Stimulated activated CD8-positive, alpha-beta memory T cell treated with anti-CD3 and anti-CD28 coated beads, Interleukin-7, amount 100 ng/mL, for 48 hours (primary cell): ENCODE measurements around the gene KLF7.

Source experiments
- DNase-seq, 2 donors: peaks; one replicate each; pipeline ENCODE4 v3.0.0-alpha.2; 2020; ENCODE audit warnings: low read depth in 1 of 2; ENCODE audit errors: extremely low read depth in 1 of 2

KLF7 gene

GRCh38 chr2:207167099-207167923 lies 1.6 kb upstream of the KLF7 start:
- DNase-seq: no peak

GRCh38 chr2:207166349-207167098 lies 776 bp upstream of the KLF7 start:
- DNase-seq: no peak

- DNase-seq: peak; percentile 89 to 95
Observed at GRCh38 chr2:207166039-207166348, 246 bp upstream of the KLF7 start.

GRCh38 chr2:207164006-207164831 lies 1.5 kb downstream of the KLF7 start:
- DNase-seq: no peak

- no peak for DNase-seq
Observed at GRCh38 chr2:207163756-207164005, 2.1 kb downstream of the KLF7 start.

- DNase-seq: no peak
Observed at GRCh38 chr2:207163053-207163755, 2.5 kb downstream of the KLF7 start.

GRCh38 chr2:207162316-207162715 lies 3.4 kb downstream of the KLF7 start:
- no peak for DNase-seq

GRCh38 chr2:207161247-207162123 lies 4.3 kb downstream of the KLF7 start:
- DNase-seq: no peak

GRCh38 chr2:207160115-207160514 lies 5.6 kb downstream of the KLF7 start:
- no peak for DNase-seq

- no peak for DNase-seq
Observed at GRCh38 chr2:207159002-207159401, 6.7 kb downstream of the KLF7 start.

GRCh38 chr2:207157731-207158130 lies 8.0 kb downstream of the KLF7 start:
- no peak for DNase-seq

GRCh38 chr2:207157162-207157481 lies 8.6 kb downstream of the KLF7 start:
- no peak for DNase-seq

- no peak for DNase-seq
Observed at GRCh38 chr2:207156451-207157161, 9.1 kb downstream of the KLF7 start.

GRCh38 chr2:207155516-207156444 lies 10.0 kb downstream of the KLF7 start:
- DNase-seq: no peak

- DNase-seq: no peak
Observed at GRCh38 chr2:207154556-207155510, 10.9 kb downstream of the KLF7 start.

- no peak for DNase-seq
Observed at GRCh38 chr2:207153266-207153975, 12.3 kb downstream of the KLF7 start.

GRCh38 chr2:207151048-207151447 lies 14.7 kb downstream of the KLF7 start:
- no peak for DNase-seq
